Right cardiac atrium (tissue), 5 donors: ENCODE results near the gene AAK1. TPM values are rescaled to one million over a fixed set of nuclear protein-coding genes. Genes with fewer than 3 reads are reported as not detected.
"Not testable (repeated sequence)": the region's sequence is repeated elsewhere in the genome, so short reads cannot be mapped to it uniquely, and the experiment has no call there.

Experiments
- ATAC-seq, 2 donors: fragments of 200-7000 bp; cut with Tn5 transposase; one replicate each; pipeline versions ENCODE4 v1.8.0 to v1.9.1; 2020; ENCODE audit warnings: moderate library complexity in 2 of 2, mild to moderate bottlenecking in 1 of 2
- DNase-seq, 3 donors: peaks; one replicate each; pipeline ENCODE4 v3.0.0-alpha.2; 2020
- H3K27ac ChIP-seq: one replicate; pipeline ENCODE4 v1.5.1; 2013; ENCODE audit warnings: mild to moderate bottlenecking, low read length, control low read depth, moderate library complexity
- H3K27me3 ChIP-seq: one replicate; pipeline ENCODE4 v1.6.1; 2013; ENCODE audit not compliant: control insufficient read depth, insufficient read depth
- H3K4me1 ChIP-seq: one replicate; pipeline ENCODE4 v1.6.1; 2013; ENCODE audit warnings: low read length; ENCODE audit not compliant: control insufficient read depth, insufficient read depth
- H3K4me3 ChIP-seq: one replicate; pipeline ENCODE4 v1.5.1; 2013; ENCODE audit warnings: low read length, control low read depth
- H3K9me3 ChIP-seq: one replicate; pipeline ENCODE4 v1.6.1; 2013; ENCODE audit warnings: low read length; ENCODE audit not compliant: control insufficient read depth
- WGBS: extraction: QIAGEN DNeasy Blood & Tissue Kit; methylation state at CpG from one replicate; pipeline ENCODE4 v1.1.7; 2013; 5-methylcytosine and 5-hydroxymethylcytosine counted together
- intact Hi-C, 4 donors: fragments of 100-400 bp; cut with DNase I; formaldehyde crosslinking; loops; one replicate each; pipeline versions ENCODE4 v1.11.0 to v1.14.0; 2022 to 2023
- polyA plus RNA-seq: library from polyadenylated mRNA; stranded (reverse); fragments of 200-250 nt; gene quantifications from one replicate; pipeline ENCODE4 v1.2.3, GENCODE V29; 2013
- total RNA-seq, 4 donors: library from RNA; stranded (reverse); fragmentation: NEBNext Ultra II Directional; extraction: Animal tissue kit (Norgen Biotek cat#: 25700); gene quantifications; one replicate each; pipeline ENCODE4 v1.2.1, GENCODE V29; 2021
- donor health status: healthy with polysubstance abuse.
- donor health status: DM: no; HTN: yes; CAD: no.
- donor health status: DM: no; HTN: no; CAD: no.
- donor health status: DM: no; HTN: yes; CAD: no; lungs with severe emphysema.
- donor health status: DM: yes; HTN: yes; CAD: no.

Gene AAK1
- total and polyA plus RNA-seq, 5 donors: 13.8 to 57.5 (median 51.2) TPM

GRCh38 chr2:69615078-69615625 is 28.4 kb downstream of the AAK1 start:
- WGBS: 94% methylated on average over 7 of the region's 7 CpGs
- peaks cover 16% of the 10 kb centered on the region for H3K4me1 ChIP-seq

GRCh38 chr2:69612707-69613106 is 30.8 kb downstream of the AAK1 start:
- DNase-seq (no peak), ATAC-seq (no peak)
- H3K27ac ChIP-seq: no peak overlapping the region
- peaks cover 4% of the 10 kb centered on the region for H3K4me1 ChIP-seq
- H3K9me3 ChIP-seq: no peaks in the 10 kb centered on the region
- no peak overlapping the region for H3K4me3 ChIP-seq
- no peaks in the 10 kb centered on the region for H3K27me3 ChIP-seq
- intact Hi-C loops: no loop called here

More at GRCh38 chr2:69615078-69615625, 28.4 kb downstream of the AAK1 start:
- Histone ChIP-seq H3K27ac (no peak overlapping the region), H3K9me3 (no peaks in the 10 kb centered on the region), H3K4me3 (no peak overlapping the region), H3K27me3 (no peaks in the 10 kb centered on the region)
- no peak for DNase-seq
- intact Hi-C loops: no loop called here
- no peak for ATAC-seq

GRCh38 chr2:69612200-69612599 is 31.3 kb downstream of the AAK1 start:
- H3K9me3 ChIP-seq: no peaks in the 10 kb centered on the region
- intact Hi-C loops: no loop called here
- no peaks in the 10 kb centered on the region for H3K27me3 ChIP-seq
- WGBS: 92% methylated on average over 3 of the region's 3 CpGs
- no peak for ATAC-seq
- DNase-seq: no peak
- H3K4me3 ChIP-seq: no peak overlapping the region
- H3K27ac ChIP-seq: no peak overlapping the region
- peaks cover 4% of the 10 kb centered on the region for H3K4me1 ChIP-seq

- Histone ChIP-seq H3K4me1 (peaks cover 11% of the 10 kb centered on the region), H3K27me3 (no peaks in the 10 kb centered on the region), H3K9me3 (no peaks in the 10 kb centered on the region), H3K27ac (no peak overlapping the region), H3K4me3 (no peak overlapping the region)
- intact Hi-C loops: no loop called here
- no peak for DNase-seq
- ATAC-seq: no peak
- 82% methylated on average over 2 of the region's 2 CpGs for WGBS
Measured at GRCh38 chr2:69608109-69608508, 35.4 kb downstream of the AAK1 start.

GRCh38 chr2:69606771-69607170 is 36.8 kb downstream of the AAK1 start:
- H3K9me3 ChIP-seq, H3K27ac ChIP-seq, H3K27me3 ChIP-seq, intact Hi-C loops, ATAC-seq, H3K4me3 ChIP-seq: not testable (repeated sequence)
- H3K4me1 ChIP-seq: peaks cover 11% of the 10 kb centered on the region
- peak in 2 of 3 donors; percentile 61 to 65 for DNase-seq
- 69% methylated on average over 7 of the region's 7 CpGs for WGBS

GRCh38 chr2:69605284-69605683 is 38.3 kb downstream of the AAK1 start:
- 90% methylated on average over 4 of the region's 4 CpGs for WGBS
- intact Hi-C loops: no loop called here
- ATAC-seq: no peak
- Histone ChIP-seq H3K4me3 (no peak overlapping the region), H3K9me3 (no peaks in the 10 kb centered on the region), H3K27ac (no peak overlapping the region), H3K4me1 (peaks cover 11% of the 10 kb centered on the region), H3K27me3 (no peaks in the 10 kb centered on the region)
- no peak for DNase-seq

GRCh38 chr2:69604836-69605235 is 38.7 kb downstream of the AAK1 start:
- ATAC-seq: no peak

GRCh38 chr2:69604026-69604678 is 39.4 kb downstream of the AAK1 start:
- no peaks in the 10 kb centered on the region for H3K27me3 ChIP-seq
- 61% methylated on average over 6 of the region's 6 CpGs for WGBS
- intact Hi-C loops: no loop called here
- no peak overlapping the region for H3K27ac ChIP-seq
- peaks cover 11% of the 10 kb centered on the region for H3K4me1 ChIP-seq
- DNase-seq (no peak), ATAC-seq (peak; percentile 43 to 56)
- H3K9me3 ChIP-seq: no peaks in the 10 kb centered on the region
- no peak overlapping the region for H3K4me3 ChIP-seq

More at GRCh38 chr2:69604836-69605235, 38.7 kb downstream of the AAK1 start:
- peaks cover 11% of the 10 kb centered on the region for H3K4me1 ChIP-seq
- WGBS: 83% methylated on average over 1 of the region's 1 CpG
- intact Hi-C loops: no loop called here
- H3K27ac ChIP-seq: no peak overlapping the region
- no peaks in the 10 kb centered on the region for H3K9me3 ChIP-seq
- DNase-seq: no peak
- no peak overlapping the region for H3K4me3 ChIP-seq
- H3K27me3 ChIP-seq: no peaks in the 10 kb centered on the region

- WGBS: 62% methylated on average over 4 of the region's 4 CpGs
- Histone ChIP-seq H3K4me3 (no peak overlapping the region), H3K9me3 (no peaks in the 10 kb centered on the region), H3K27me3 (no peaks in the 10 kb centered on the region), H3K4me1 (peaks cover 11% of the 10 kb centered on the region), H3K27ac (no peak overlapping the region)
- no peak for DNase-seq
- intact Hi-C loops: no loop called here
- ATAC-seq: peak in 1 of 2 donors; percentile 20
Measured at GRCh38 chr2:69603146-69603743, 40.3 kb downstream of the AAK1 start.

GRCh38 chr2:69601179-69601612 is 42.3 kb downstream of the AAK1 start:
- no peak for DNase-seq
- ATAC-seq: peak; percentile 60 to 88

GRCh38 chr2:69600425-69600824 is 43.1 kb downstream of the AAK1 start:
- Histone ChIP-seq H3K27me3 (no peaks in the 10 kb centered on the region), H3K4me3 (no peak overlapping the region), H3K4me1 (peaks cover 5% of the 10 kb centered on the region), H3K27ac (no peak overlapping the region), H3K9me3 (no peaks in the 10 kb centered on the region)
- ATAC-seq (no peak), DNase-seq (no peak)
- WGBS: 87% methylated on average over 4 of the region's 4 CpGs
- intact Hi-C loops: no loop called here

More at GRCh38 chr2:69601179-69601612, 42.3 kb downstream of the AAK1 start:
- 41% methylated on average over 2 of the region's 2 CpGs for WGBS
- no peaks in the 10 kb centered on the region for H3K9me3 ChIP-seq
- H3K4me3 ChIP-seq: no peak overlapping the region
- H3K4me1 ChIP-seq: peaks cover 5% of the 10 kb centered on the region
- intact Hi-C loops: no loop called here
- no peak overlapping the region for H3K27ac ChIP-seq
- no peaks in the 10 kb centered on the region for H3K27me3 ChIP-seq
